ENCODE data around the gene PSAP.

PSAP gene

DNA sequence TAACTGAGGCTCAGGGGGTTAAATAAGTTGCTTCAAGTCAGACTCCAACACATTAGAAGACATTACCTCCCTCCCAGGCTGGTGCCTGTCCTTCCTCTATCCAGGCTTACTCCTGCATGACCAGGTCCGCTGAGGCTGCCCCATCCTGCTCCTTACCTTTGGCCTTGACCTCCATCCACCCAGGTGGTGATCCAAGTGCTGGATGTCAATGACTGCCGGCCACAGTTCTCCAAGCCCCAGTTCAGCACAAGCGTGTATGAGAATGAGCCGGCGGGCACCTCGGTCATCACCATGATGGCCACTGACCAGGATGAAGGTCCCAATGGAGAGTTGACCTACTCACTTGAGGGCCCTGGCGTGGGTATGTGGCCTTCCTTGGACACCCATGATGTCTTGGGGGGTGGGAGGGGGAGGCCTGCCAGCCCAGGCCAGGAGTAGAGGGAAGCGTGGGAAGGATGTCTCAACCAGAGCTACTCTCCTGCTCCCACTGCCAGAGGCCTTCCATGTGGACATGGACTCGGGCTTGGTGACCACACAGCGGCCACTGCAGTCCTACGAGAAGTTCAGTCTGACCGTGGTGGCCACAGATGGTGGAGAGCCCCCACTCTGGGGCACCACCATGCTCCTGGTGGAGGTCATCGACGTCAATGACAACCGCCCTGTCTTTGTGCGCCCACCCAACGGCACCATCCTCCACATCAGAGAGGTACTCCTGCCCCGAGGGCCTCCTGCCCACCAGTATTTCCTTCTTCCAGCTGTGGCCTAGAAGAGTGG lies 48.1 kb downstream of the PSAP start:
- H3K27me3 ChIP-seq (ENCODE audit: insufficient read depth, low read length, poor library complexity, severe bottlenecking): no peaks in the 10 kb centered on the region
- H3K79me2 ChIP-seq (ENCODE audit: insufficient read depth, low read length): no peaks in the 10 kb centered on the region
- peaks cover 2% of the 10 kb centered on the region for H3K4me1 ChIP-seq (ENCODE audit: insufficient read depth, low read length, poor library complexity, severe bottlenecking)
- H3K9ac ChIP-seq (ENCODE audit: low read depth, low read length, poor library complexity, severe bottlenecking): no peak overlapping the region
- no peaks in the 10 kb centered on the region for H3K9me3 ChIP-seq (ENCODE audit: insufficient read depth, low read depth, low read length)
- H2AFZ ChIP-seq (ENCODE audit: low read length): no peak overlapping the region
- H3K36me3 ChIP-seq (ENCODE audit: insufficient read depth, low read length): no peaks in the 10 kb centered on the region
- no peaks in the 10 kb centered on the region for H4K20me1 ChIP-seq (ENCODE audit: insufficient read depth, low read length, poor library complexity, severe bottlenecking)
- TF ChIP-seq, protein P1, sequence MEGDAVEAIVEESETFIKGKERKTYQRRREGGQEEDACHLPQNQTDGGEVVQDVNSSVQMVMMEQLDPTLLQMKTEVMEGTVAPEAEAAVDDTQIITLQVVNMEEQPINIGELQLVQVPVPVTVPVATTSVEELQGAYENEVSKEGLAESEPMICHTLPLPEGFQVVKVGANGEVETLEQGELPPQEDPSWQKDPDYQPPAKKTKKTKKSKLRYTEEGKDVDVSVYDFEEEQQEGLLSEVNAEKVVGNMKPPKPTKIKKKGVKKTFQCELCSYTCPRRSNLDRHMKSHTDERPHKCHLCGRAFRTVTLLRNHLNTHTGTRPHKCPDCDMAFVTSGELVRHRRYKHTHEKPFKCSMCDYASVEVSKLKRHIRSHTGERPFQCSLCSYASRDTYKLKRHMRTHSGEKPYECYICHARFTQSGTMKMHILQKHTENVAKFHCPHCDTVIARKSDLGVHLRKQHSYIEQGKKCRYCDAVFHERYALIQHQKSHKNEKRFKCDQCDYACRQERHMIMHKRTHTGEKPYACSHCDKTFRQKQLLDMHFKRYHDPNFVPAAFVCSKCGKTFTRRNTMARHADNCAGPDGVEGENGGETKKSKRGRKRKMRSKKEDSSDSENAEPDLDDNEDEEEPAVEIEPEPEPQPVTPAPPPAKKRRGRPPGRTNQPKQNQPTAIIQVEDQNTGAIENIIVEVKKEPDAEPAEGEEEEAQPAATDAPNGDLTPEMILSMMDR (conservative IDR thresholded peaks at IDR 0.05; ENCODE audit: low read length): no peak
- no peak for TF ChIP-seq EZH2phosphoT487 (IDR thresholded peaks at IDR 0.05; ENCODE audit: borderline replicate concordance)
- no peaks in the 10 kb centered on the region for H3K9me2 ChIP-seq (replicated peaks; ENCODE audit: low read depth, low read length)
- no peak overlapping the region for H3K4me3 ChIP-seq (ENCODE audit: low read length, poor library complexity, severe bottlenecking)
- no peaks in the 10 kb centered on the region for H3F3A ChIP-seq (ENCODE audit: low read depth)
- H3K4me2 ChIP-seq (ENCODE audit: low read depth, low read length, poor library complexity, severe bottlenecking): no peak overlapping the region

DNA sequence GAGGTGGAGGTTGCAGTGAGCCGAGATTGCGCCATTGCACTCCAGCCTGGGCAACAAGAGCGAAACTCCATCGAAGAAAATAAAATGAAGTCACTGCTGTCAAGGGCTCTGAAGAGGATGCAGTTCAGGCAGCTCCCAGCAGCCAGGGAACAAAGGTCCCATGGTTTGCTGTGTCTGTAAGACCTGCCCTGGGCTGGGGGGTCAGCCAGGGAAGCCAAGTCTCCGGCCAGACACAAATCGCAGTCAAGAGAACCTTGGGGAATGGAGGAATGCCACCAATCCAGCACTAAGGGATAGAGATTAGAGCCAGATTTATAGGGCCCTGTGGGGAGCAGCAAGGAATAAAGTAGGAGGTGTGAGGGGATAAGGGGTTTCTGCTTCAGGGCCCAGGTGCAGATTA lies 48.8 kb downstream of the PSAP start:
- no peaks in the 10 kb centered on the region for H3K79me2 ChIP-seq (ENCODE audit: insufficient read depth, low read length)
- no peak for TF ChIP-seq EZH2phosphoT487 (IDR thresholded peaks at IDR 0.05; ENCODE audit: borderline replicate concordance)
- TF ChIP-seq, protein P1 (conservative IDR thresholded peaks at IDR 0.05; ENCODE audit: low read length): no peak
- H3K9me3 ChIP-seq (ENCODE audit: insufficient read depth, low read depth, low read length): no peaks in the 10 kb centered on the region
- H3K4me2 ChIP-seq (ENCODE audit: low read depth, low read length, poor library complexity, severe bottlenecking): no peak overlapping the region
- no peaks in the 10 kb centered on the region for H3K9me2 ChIP-seq (replicated peaks; ENCODE audit: low read depth, low read length)
- peaks cover 5% of the 10 kb centered on the region for H3K4me1 ChIP-seq (ENCODE audit: insufficient read depth, low read length, poor library complexity, severe bottlenecking)
- no peak overlapping the region for H3K9ac ChIP-seq (ENCODE audit: low read depth, low read length, poor library complexity, severe bottlenecking)
- no peak overlapping the region for H2AFZ ChIP-seq (ENCODE audit: low read length)
- no peaks in the 10 kb centered on the region for H4K20me1 ChIP-seq (ENCODE audit: insufficient read depth, low read length, poor library complexity, severe bottlenecking)
- H3K4me3 ChIP-seq (ENCODE audit: low read length, poor library complexity, severe bottlenecking): no peak overlapping the region
- H3F3A ChIP-seq (ENCODE audit: low read depth): no peaks in the 10 kb centered on the region
- no peaks in the 10 kb centered on the region for H3K36me3 ChIP-seq (ENCODE audit: insufficient read depth, low read length)
- no peaks in the 10 kb centered on the region for H3K27me3 ChIP-seq (ENCODE audit: insufficient read depth, low read length, poor library complexity, severe bottlenecking)

DNA sequence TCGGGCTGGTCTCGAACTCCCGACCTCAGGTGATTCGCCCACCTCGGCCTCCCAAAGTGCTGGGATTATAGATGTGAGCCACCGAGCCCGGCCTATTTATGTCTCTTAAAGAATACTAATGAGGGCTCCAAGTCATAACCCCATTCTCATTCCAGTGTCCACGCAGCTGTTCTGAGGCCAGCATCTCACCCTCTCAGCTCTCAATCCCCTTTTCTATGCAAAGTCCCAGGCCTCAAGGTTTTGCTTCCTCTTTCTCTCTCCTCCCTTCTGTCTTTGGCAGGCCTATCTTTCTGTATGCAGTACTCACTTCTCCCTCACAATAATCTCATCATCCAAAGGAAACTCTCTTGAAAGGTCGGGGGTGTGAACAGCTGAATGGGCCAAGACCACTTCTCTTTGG lies 49.7 kb downstream of the PSAP start:
- Histone ChIP-seq H2AFZ (ENCODE audit: low read length) (no peak overlapping the region), H3K27me3 (ENCODE audit: insufficient read depth, low read length, poor library complexity, severe bottlenecking) (no peaks in the 10 kb centered on the region), H3K9ac (ENCODE audit: low read depth, low read length, poor library complexity, severe bottlenecking) (no peak overlapping the region), H3K79me2 (ENCODE audit: insufficient read depth, low read length) (no peaks in the 10 kb centered on the region), H3K36me3 (ENCODE audit: insufficient read depth, low read length) (no peaks in the 10 kb centered on the region), H3K4me2 (ENCODE audit: low read depth, low read length, poor library complexity, severe bottlenecking) (no peak overlapping the region), H3F3A (ENCODE audit: low read depth) (no peaks in the 10 kb centered on the region), H3K9me2 (replicated peaks; ENCODE audit: low read depth, low read length) (no peaks in the 10 kb centered on the region), H3K4me1 (ENCODE audit: insufficient read depth, low read length, poor library complexity, severe bottlenecking) (peaks cover 5% of the 10 kb centered on the region), H3K4me3 (ENCODE audit: low read length, poor library complexity, severe bottlenecking) (no peak overlapping the region), H3K9me3 (ENCODE audit: insufficient read depth, low read depth, low read length) (no peaks in the 10 kb centered on the region), H4K20me1 (ENCODE audit: insufficient read depth, low read length, poor library complexity, severe bottlenecking) (no peaks in the 10 kb centered on the region)
- TF ChIP-seq, protein P1 (conservative IDR thresholded peaks at IDR 0.05; ENCODE audit: low read length): no peak
- TF ChIP-seq EZH2phosphoT487 (IDR thresholded peaks at IDR 0.05; ENCODE audit: borderline replicate concordance): no peak
